CD14-positive monocyte (primary cell): ENCODE data around the gene MPHOSPH10. TPM values are rescaled to one million over a fixed set of nuclear protein-coding genes. Genes with fewer than 3 reads are reported as not detected.
"Not testable (repeated sequence)": the region's sequence is repeated elsewhere in the genome, so short reads cannot be mapped to it uniquely, and the experiment has no call there.

ENCODE experiments used
- DNase-seq, 3 donors: peaks; one replicate each; pipeline ENCODE4 v3.0.0-alpha.2; 2011 to 2022
- H2AFZ ChIP-seq: 2 replicates; pipeline ENCODE4 v1.6.0; 2012; ENCODE audit warnings: mild to moderate bottlenecking, low read depth, low read length, inconsistent platforms; ENCODE audit not compliant: insufficient read depth, poor library complexity, severe bottlenecking
- H3K27ac ChIP-seq, 2 donors: 1 replicate in 1 of 2; 2 replicates in 1 of 2; pipeline ENCODE4 v1.5.1; 2012 to 2013; ENCODE audit warnings: low read length in 2 of 2, control low read depth in 1 of 2, inconsistent platforms in 1 of 2, low read depth in 1 of 2, mild to moderate bottlenecking in 1 of 2
- H3K27me3 ChIP-seq, 2 donors: one replicate each; pipeline versions ENCODE4 v1.6.0 to v1.6.1; 2011 to 2013; ENCODE audit warnings: low read length in 2 of 2; ENCODE audit not compliant: control insufficient read depth in 2 of 2, insufficient read depth in 2 of 2
- H3K36me3 ChIP-seq, 2 donors: replicated peaks in 1 of 2; 1 replicate in 1 of 2; 2 replicates in 1 of 2; pipeline versions ENCODE4 v1.5.1 to v1.6.1; 2012 to 2013; ENCODE audit warnings: low read length in 2 of 2, control low read depth in 1 of 2, inconsistent platforms in 1 of 2, mild to moderate bottlenecking in 1 of 2; ENCODE audit not compliant: insufficient read depth in 2 of 2, control insufficient read depth in 1 of 2
- H3K4me1 ChIP-seq, 2 donors: 1 replicate in 1 of 2; 2 replicates in 1 of 2; pipeline versions ENCODE4 v1.5.1 to v1.6.1; 2012 to 2013; ENCODE audit warnings: low read length in 2 of 2, control low read depth in 1 of 2, inconsistent platforms in 1 of 2, mild to moderate bottlenecking in 1 of 2, moderate library complexity in 1 of 2; ENCODE audit not compliant: insufficient read depth in 2 of 2, control insufficient read depth in 1 of 2
- H3K4me2 ChIP-seq: replicated peaks from 2 replicates; pipeline ENCODE3; 2012; ENCODE audit warnings: low read length, moderate library complexity, mild to moderate bottlenecking; ENCODE audit not compliant: poor library complexity, severe bottlenecking; ENCODE audit errors: extremely low read depth
- H3K4me3 ChIP-seq, 3 experiments: fragments of 200-600 bp in 1 of 3; sonication (generic) in 1 of 3; replicated peaks in 1 of 3; 1 replicate in 2 of 3; 2 replicates in 1 of 3; pipeline ENCODE4 v1.5.1; 2011 to 2013; ENCODE audit warnings: low read length in 3 of 3, mild to moderate bottlenecking in 3 of 3, control low read depth in 2 of 3, low read depth in 2 of 3, inconsistent platforms in 1 of 3, moderate library complexity in 1 of 3
- H3K79me2 ChIP-seq: 2 replicates; pipeline ENCODE4 v1.6.0; 2012; ENCODE audit warnings: mild to moderate bottlenecking, control low read depth, inconsistent platforms, low read length, moderate library complexity; ENCODE audit not compliant: insufficient read depth
- H3K9ac ChIP-seq: 2 replicates; pipeline ENCODE4 v1.6.0; 2017; ENCODE audit warnings: low read length, mild to moderate bottlenecking; ENCODE audit not compliant: insufficient read depth, poor library complexity, severe bottlenecking
- H3K9me3 ChIP-seq, 2 donors: replicated peaks in 1 of 2; 1 replicate in 1 of 2; 2 replicates in 1 of 2; pipeline versions ENCODE4 v1.5.1 to v1.6.1; 2012 to 2013; ENCODE audit warnings: low read length in 2 of 2, control low read depth in 1 of 2; ENCODE audit not compliant: control insufficient read depth in 1 of 2, insufficient read depth in 1 of 2
- H4K20me1 ChIP-seq: 2 replicates; pipeline ENCODE4 v1.6.0; 2012; ENCODE audit warnings: mild to moderate bottlenecking, low read length, control low read depth, moderate library complexity; ENCODE audit not compliant: insufficient read depth
- H3K27ac Mint-ChIP-seq, 7 donors: one replicate each; pipeline ENCODE4 v1.8.0; 2020; ENCODE audit warnings: mild to moderate bottlenecking in 7 of 7, mixed read lengths in 7 of 7, moderate library complexity in 6 of 7, inconsistent platforms in 2 of 7
- H3K27me3 Mint-ChIP-seq, 3 donors: one replicate each; pipeline ENCODE4 v1.8.0; 2021 to 2022; ENCODE audit warnings: low read depth in 3 of 3, mild to moderate bottlenecking in 3 of 3, mixed read lengths in 3 of 3, moderate library complexity in 3 of 3, inconsistent platforms in 1 of 3
- H3K36me3 Mint-ChIP-seq, 2 donors: one replicate each; pipeline ENCODE4 v1.8.0; 2020; ENCODE audit warnings: mixed read lengths in 2 of 2, inconsistent platforms in 1 of 2, mild to moderate bottlenecking in 1 of 2
- H3K4me1 Mint-ChIP-seq: one replicate; pipeline ENCODE4 v1.8.0; 2020; ENCODE audit warnings: mild to moderate bottlenecking, mixed read lengths
- H3K4me3 Mint-ChIP-seq, 2 donors: one replicate each; pipeline ENCODE4 v1.8.0; 2020; ENCODE audit warnings: mild to moderate bottlenecking in 2 of 2, mixed read lengths in 2 of 2, moderate library complexity in 1 of 2
- H3K9me3 Mint-ChIP-seq, 7 donors: one replicate each; pipeline ENCODE4 v1.8.0; 2020 to 2022; ENCODE audit warnings: mixed read lengths in 7 of 7, mild to moderate bottlenecking in 6 of 7, moderate library complexity in 6 of 7, inconsistent platforms in 2 of 7
- WGBS: methylation state at CpG from one replicate; pipeline ENCODE4 v1.1.5; 2013; ENCODE audit warnings: missing lambda C conversion rate; ENCODE audit not compliant: insufficient coverage; 5-methylcytosine and 5-hydroxymethylcytosine counted together
- intact Hi-C, 2 donors: fragments of 100-400 bp; cut with micrococcal nuclease; formaldehyde crosslinking; loops; one replicate each; pipeline versions ENCODE4 v1.15.0 to v1.15.1; 2023
- polyA plus RNA-seq, 3 donors: library from polyadenylated mRNA; depleted of rRNA in 1 of 3; unstranded in 2 of 3; stranded (reverse) in 1 of 3; fragments of 300-500 nt in 2 of 3; fragments of >200 nt in 1 of 3; fragmentation: Illumina TruSeq in 2 of 3; gene quantifications; 1 replicate in 2 of 3; 2 replicates in 1 of 3; pipeline ENCODE4 v1.2.3, GENCODE V29; 2012 to 2021
- TF ChIP-seq, protein P1 (sequence below): fragments of 200-600 bp; IDR thresholded peaks from one replicate; pipeline ENCODE4 v1.8.0; 2022; ENCODE audit warnings: antibody characterized with exemption, mild to moderate bottlenecking

The MPHOSPH10 gene
- polyA plus RNA-seq, 3 donors = 4.8 to 9.9 (median 5.6) TPM

DNA sequence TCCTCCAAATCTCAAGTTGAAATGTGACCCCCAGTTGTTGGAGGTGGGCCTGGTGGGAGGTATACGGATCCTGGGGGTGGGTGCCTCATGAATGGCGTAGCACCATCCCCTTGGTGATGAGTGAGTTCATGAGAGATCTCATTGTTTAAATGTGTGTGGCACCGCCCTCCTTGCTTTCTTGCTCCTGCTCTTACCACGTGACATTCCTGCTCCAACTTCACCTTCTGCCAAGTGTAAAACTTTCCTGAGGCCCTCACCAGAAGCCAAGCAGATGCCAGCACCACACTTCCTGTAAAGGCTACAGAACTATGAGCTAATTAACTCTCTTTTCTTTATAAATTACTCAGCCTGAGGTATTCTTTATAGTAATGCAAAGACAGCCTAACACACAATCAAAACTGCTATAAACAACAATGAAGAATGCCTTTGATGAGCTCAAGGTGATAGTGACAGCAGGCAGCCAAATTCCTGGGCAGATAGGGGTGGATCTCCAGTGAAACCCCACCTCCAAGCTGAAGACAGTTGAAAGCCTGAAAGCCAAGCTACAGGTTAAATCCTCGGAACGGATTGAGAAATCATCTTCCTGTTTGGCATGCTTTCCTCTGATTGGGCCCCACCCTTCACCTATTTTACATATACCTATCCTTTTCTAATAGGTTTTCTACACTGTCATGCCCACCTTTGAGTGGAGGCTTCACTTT is 27.3 kb upstream of the MPHOSPH10 start:
- WGBS = no CpG with 5 or more reads among the region's 6 CpGs
- no peaks in the 10 kb centered on the region for H3K9me3 ChIP-seq
- H3K4me3 ChIP-seq = no peak overlapping the region
- no peak overlapping the region for H2AFZ ChIP-seq
- H3K4me2 ChIP-seq = no peak overlapping the region
- no peak overlapping the region for H3K9ac ChIP-seq
- H3K79me2 ChIP-seq = no peaks in the 10 kb centered on the region
- Mint-ChIP-seq H3K9me3 (peaks cover 2 to 17% (median 4%) of the 10 kb centered on the region in 7 donors), H3K4me1 (peaks cover 14% of the 10 kb centered on the region), H3K27me3 (peaks cover 0 to 4% (median 1%) of the 10 kb centered on the region in 3 donors), H3K4me3 (no peak overlapping the region), H3K27ac (no peak overlapping the region), H3K36me3 (peaks cover under 1 to 1% of the 10 kb centered on the region in 2 donors)
- no peaks in the 10 kb centered on the region for H3K27me3 ChIP-seq
- no peak overlapping the region for H3K27ac ChIP-seq
- DNase-seq = no peak
- H4K20me1 ChIP-seq = no peaks in the 10 kb centered on the region
- peaks cover 0 to 2% of the 10 kb centered on the region in 2 donors for H3K36me3 ChIP-seq
- intact Hi-C loops = no loop called here
- TF ChIP-seq, protein P1, sequence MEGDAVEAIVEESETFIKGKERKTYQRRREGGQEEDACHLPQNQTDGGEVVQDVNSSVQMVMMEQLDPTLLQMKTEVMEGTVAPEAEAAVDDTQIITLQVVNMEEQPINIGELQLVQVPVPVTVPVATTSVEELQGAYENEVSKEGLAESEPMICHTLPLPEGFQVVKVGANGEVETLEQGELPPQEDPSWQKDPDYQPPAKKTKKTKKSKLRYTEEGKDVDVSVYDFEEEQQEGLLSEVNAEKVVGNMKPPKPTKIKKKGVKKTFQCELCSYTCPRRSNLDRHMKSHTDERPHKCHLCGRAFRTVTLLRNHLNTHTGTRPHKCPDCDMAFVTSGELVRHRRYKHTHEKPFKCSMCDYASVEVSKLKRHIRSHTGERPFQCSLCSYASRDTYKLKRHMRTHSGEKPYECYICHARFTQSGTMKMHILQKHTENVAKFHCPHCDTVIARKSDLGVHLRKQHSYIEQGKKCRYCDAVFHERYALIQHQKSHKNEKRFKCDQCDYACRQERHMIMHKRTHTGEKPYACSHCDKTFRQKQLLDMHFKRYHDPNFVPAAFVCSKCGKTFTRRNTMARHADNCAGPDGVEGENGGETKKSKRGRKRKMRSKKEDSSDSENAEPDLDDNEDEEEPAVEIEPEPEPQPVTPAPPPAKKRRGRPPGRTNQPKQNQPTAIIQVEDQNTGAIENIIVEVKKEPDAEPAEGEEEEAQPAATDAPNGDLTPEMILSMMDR = no peak
- peaks cover 7 to 8% of the 10 kb centered on the region in 2 donors for H3K4me1 ChIP-seq

DNA sequence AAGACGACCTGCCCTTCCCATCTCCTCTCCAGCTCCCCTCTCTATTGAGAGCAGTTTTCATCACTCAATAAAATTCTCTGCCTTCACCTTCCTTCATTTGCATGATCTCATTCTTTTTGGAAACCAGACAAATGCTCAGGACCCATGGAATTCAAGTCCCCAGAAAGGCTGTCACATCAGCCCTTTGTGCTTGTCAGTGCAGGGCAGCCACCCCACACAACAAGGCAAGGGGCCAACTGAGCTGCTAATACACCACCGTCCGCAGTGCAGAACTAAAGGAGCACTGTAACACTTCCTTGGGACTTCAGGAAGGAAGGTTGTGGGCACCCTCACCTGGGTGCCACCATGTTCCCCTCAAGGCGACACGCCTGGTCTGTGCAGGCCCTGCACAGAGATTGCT is 26.6 kb upstream of the MPHOSPH10 start:
- Mint-ChIP-seq H3K27ac (no peak overlapping the region), H3K4me1 (peaks cover 14% of the 10 kb centered on the region), H3K27me3 (peaks cover 0 to 4% (median 1%) of the 10 kb centered on the region in 3 donors), H3K4me3 (no peak overlapping the region), H3K36me3 (peaks cover 7 to 8% of the 10 kb centered on the region in 2 donors), H3K9me3 (peaks cover 2 to 17% (median 4%) of the 10 kb centered on the region in 7 donors)
- no peak overlapping the region for H3K27ac ChIP-seq
- peaks cover 5 to 9% of the 10 kb centered on the region in 2 donors for H3K36me3 ChIP-seq
- no peaks in the 10 kb centered on the region for H4K20me1 ChIP-seq
- no peak overlapping the region for H3K4me3 ChIP-seq
- no peak for DNase-seq
- no peaks in the 10 kb centered on the region for H3K79me2 ChIP-seq
- intact Hi-C loops = no loop called here
- peaks cover 7 to 8% of the 10 kb centered on the region in 2 donors for H3K4me1 ChIP-seq
- no peak overlapping the region for H3K9ac ChIP-seq
- no peak overlapping the region for H2AFZ ChIP-seq
- H3K9me3 ChIP-seq = no peaks in the 10 kb centered on the region
- H3K27me3 ChIP-seq = no peaks in the 10 kb centered on the region
- H3K4me2 ChIP-seq = no peak overlapping the region
- WGBS = 94% methylated on average over 2 of the region's 5 CpGs
- TF ChIP-seq, protein P1 = no peak

DNA sequence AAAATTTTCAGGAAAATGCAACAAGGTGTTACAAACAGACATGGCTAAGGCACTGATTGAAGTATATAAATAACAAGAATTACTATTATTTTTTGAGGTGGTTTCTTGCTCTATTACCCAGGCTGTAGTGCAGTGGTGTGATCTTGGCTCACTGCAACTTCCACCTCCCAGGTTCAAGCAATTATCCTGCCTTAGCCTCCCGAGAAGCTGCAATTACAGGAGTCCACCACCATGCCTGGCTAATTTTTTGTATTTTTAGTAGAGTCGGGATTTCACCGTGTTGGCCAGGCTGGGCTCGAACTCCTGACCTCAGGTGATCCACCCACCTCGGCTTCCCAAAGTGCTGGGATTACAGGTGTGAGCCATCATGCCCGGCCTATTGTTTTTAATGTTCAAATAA is 24.0 kb upstream of the MPHOSPH10 start:
- not testable (repeated sequence) for H3K27me3 Mint-ChIP-seq

More for the DNA sequence above, 24.0 kb upstream of the MPHOSPH10 start:
- DNase-seq, H3K4me2 ChIP-seq, H3K4me1 Mint-ChIP-seq, H3K79me2 ChIP-seq, H3K4me1 ChIP-seq, H3K9ac ChIP-seq, H2AFZ ChIP-seq, H3K27me3 ChIP-seq, H3K4me3 Mint-ChIP-seq, intact Hi-C loops, H3K4me3 ChIP-seq, H3K9me3 ChIP-seq, H4K20me1 ChIP-seq, H3K27ac Mint-ChIP-seq, H3K27ac ChIP-seq: not testable (repeated sequence)
- Mint-ChIP-seq H3K36me3 (peaks cover 23 to 25% of the 10 kb centered on the region in 2 donors), H3K9me3 (peaks cover 2 to 17% (median 4%) of the 10 kb centered on the region in 7 donors)
- WGBS = no CpG with 5 or more reads among the region's 6 CpGs
- peaks cover 24 to 36% of the 10 kb centered on the region in 2 donors for H3K36me3 ChIP-seq
